Thoracic aorta (tissue), 2 donors: ENCODE results near the gene KRT12. TPM values are rescaled to one million over a fixed set of nuclear protein-coding genes. Genes with fewer than 3 reads are reported as not detected.

Experiments used
- ATAC-seq: fragments of 150-250 bp; one replicate; pipeline ENCODE4 v1.8.0; 2017; ENCODE audit warnings: low read depth; ENCODE audit not compliant: insufficient number of reproducible peaks, low FRiP score
- DNase-seq: peaks from one replicate; pipeline ENCODE4 v3.0.0-alpha.2; 2020; ENCODE audit warnings: low spot score
- H3K27ac ChIP-seq, 2 donors: fragments of 200-600 bp; sonication (generic); 1 replicate in 1 of 2; 2 replicates in 1 of 2; pipeline ENCODE4 v1.5.1; 2016; ENCODE audit warnings: mild to moderate bottlenecking in 2 of 2, moderate library complexity in 2 of 2
- H3K27me3 ChIP-seq: fragments of 200-600 bp; sonication (generic); replicated peaks from 2 replicates; pipeline ENCODE4 v1.6.0; 2016; ENCODE audit warnings: mild to moderate bottlenecking; ENCODE audit not compliant: insufficient read depth
- H3K36me3 ChIP-seq: fragments of 200-600 bp; sonication (generic); one replicate; pipeline ENCODE4 v1.5.1; 2016
- H3K4me1 ChIP-seq, 2 donors: fragments of 200-600 bp; sonication (generic); 1 replicate in 1 of 2; 2 replicates in 1 of 2; pipeline versions ENCODE4 v1.5.1 to v1.6.0; 2016; ENCODE audit warnings: low read depth in 2 of 2, mild to moderate bottlenecking in 1 of 2; ENCODE audit not compliant: control insufficient read depth in 1 of 2
- H3K4me3 ChIP-seq: fragments of 200-600 bp; sonication (generic); 2 replicates; pipeline ENCODE4 v1.5.1; 2016; ENCODE audit warnings: mild to moderate bottlenecking
- H3K9me3 ChIP-seq: fragments of 200-600 bp; sonication (generic); 2 replicates; pipeline ENCODE4 v1.5.1; 2016
- total RNA-seq, 2 donors: library from RNA; depleted of rRNA; stranded (reverse); fragments of >200 nt; gene quantifications; one replicate each; pipeline versions ENCODE4 v1.1.0 to v1.2.3, GENCODE V29; 2016
- TF ChIP-seq, protein P1 (sequence below): fragments of 200-600 bp; sonication (generic); IDR thresholded peaks from one replicate; pipeline ENCODE4 v1.5.1; 2019; ENCODE audit warnings: antibody characterized with exemption

Gene KRT12
- total RNA-seq, 2 donors from 2014 or later = not detected

DNA sequence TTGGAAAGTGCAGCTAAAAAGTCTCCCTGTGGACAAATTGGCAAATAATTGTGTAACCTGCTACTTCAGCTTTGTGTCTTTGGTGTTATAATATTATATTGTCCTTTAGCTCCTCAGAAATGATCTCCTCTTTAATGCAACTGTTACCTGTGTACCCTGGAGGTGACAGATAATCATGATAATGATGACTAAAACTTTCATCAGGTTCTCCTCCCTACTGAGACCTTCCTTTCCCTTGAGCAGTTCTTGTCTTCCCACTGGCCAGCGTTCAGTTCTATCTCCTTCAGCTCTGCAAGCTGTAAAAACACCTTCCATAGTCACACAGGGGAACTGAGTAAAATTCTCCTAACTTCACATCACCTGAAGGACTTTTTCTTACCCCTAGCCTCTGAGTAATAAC is 14.7 kb downstream of the KRT12 start:
- Histone ChIP-seq H3K36me3 (no peaks in the 10 kb centered on the region), H3K4me1 (peaks cover 0 to 5% of the 10 kb centered on the region in 2 donors), H3K9me3 (no peaks in the 10 kb centered on the region), H3K27me3 (no peaks in the 10 kb centered on the region), H3K27ac (no peak overlapping the region), H3K4me3 (no peak overlapping the region)
- DNase-seq (no peak), ATAC-seq (no peak)
- TF ChIP-seq, protein P1, sequence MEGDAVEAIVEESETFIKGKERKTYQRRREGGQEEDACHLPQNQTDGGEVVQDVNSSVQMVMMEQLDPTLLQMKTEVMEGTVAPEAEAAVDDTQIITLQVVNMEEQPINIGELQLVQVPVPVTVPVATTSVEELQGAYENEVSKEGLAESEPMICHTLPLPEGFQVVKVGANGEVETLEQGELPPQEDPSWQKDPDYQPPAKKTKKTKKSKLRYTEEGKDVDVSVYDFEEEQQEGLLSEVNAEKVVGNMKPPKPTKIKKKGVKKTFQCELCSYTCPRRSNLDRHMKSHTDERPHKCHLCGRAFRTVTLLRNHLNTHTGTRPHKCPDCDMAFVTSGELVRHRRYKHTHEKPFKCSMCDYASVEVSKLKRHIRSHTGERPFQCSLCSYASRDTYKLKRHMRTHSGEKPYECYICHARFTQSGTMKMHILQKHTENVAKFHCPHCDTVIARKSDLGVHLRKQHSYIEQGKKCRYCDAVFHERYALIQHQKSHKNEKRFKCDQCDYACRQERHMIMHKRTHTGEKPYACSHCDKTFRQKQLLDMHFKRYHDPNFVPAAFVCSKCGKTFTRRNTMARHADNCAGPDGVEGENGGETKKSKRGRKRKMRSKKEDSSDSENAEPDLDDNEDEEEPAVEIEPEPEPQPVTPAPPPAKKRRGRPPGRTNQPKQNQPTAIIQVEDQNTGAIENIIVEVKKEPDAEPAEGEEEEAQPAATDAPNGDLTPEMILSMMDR = no peak

DNA sequence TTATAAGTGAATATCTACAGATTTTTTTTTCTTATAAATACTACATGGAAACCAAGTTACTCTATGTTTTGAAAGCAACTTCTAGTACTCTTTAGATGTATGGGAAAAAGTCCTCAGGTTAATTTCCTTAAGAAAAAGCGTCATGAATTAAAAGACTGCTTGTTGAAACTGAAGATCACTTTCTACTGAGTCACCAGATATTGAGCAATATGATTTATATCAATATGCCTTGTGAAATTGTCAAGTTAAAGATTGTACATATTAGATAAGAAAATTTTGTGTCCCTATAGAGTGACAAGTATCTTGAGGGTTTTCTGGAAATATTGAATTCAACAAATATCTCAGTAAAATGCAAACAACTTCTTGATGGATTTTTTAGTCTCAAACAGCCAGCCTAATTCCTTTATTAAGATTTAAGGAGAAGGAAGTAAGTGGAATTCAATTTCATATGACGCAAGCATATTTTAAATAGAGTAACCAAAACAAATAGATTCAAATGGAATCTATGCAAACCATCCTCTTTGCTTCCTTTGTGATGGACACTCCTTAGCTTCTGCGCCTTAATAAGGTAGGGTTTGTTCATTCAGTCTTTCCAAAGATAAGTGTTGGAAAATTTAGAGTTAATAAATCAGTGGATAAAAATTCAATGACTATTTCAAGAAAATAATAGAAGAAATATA is 16.6 kb downstream of the KRT12 start:
- H3K4me1 ChIP-seq = peaks cover 0 to 5% of the 10 kb centered on the region in 2 donors
- H3K27ac ChIP-seq = no peak overlapping the region
- no peak for DNase-seq
- no peaks in the 10 kb centered on the region for H3K36me3 ChIP-seq
- H3K4me3 ChIP-seq = no peak overlapping the region
- TF ChIP-seq, protein P1 = no peak
- no peaks in the 10 kb centered on the region for H3K9me3 ChIP-seq
- ATAC-seq = no peak
- H3K27me3 ChIP-seq = no peaks in the 10 kb centered on the region

DNA sequence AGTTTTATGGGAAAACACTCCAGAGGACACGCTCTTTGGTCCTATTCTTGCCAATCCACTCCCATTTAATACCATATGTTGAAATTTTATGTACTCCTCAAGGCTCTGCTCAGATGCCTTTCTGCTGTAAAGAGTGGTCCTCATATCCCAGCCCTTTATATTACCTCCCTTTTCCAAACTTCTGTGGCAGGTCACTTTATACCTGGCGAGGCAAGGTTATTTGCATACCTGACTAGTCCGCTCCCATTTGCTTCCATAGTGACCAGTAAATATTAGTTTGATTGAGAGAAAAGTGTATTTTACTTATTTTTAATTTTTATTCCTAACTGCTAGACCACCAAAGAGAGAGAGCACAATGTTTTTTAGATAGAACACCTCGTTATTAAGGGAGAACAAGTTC is 17.3 kb downstream of the KRT12 start:
- Histone ChIP-seq H3K4me1 (peaks cover 0 to 4% of the 10 kb centered on the region in 2 donors), H3K36me3 (no peaks in the 10 kb centered on the region), H3K27ac (no peak overlapping the region), H3K4me3 (no peak overlapping the region), H3K9me3 (no peaks in the 10 kb centered on the region), H3K27me3 (no peaks in the 10 kb centered on the region)
- DNase-seq = no peak
- no peak for ATAC-seq
- TF ChIP-seq, protein P1 = no peak

DNA sequence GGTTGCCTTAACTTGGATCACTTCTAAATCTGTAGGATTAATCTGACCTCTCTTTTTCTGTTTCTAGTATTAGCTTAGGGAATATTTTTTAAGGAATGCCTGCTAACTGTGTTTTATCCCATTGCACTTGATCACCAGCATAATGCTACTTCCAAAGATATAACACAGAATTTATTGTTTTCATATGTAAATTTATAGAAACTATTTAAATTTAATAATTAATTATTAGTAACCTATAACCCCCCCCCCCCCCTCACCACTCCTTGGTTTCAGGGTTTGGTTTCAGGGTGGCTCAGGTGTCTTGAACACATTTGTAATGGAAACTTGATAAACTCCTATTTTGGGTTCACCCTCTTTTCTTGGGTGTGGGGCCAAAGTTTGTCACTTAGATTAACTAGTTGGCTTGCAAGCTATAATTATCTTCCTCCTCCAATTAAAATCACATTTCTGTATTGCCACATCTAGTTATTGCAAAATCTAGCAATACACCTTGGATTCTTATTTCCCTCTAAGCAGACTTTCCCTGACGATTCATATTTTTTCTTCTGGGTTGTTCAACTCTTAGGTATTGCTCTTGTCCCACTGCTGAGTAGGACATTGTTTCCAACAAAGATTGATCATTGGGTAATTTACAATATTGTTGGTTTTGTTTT is 18.3 kb downstream of the KRT12 start:
- H3K4me3 ChIP-seq = no peak overlapping the region
- ATAC-seq = no peak

DNA sequence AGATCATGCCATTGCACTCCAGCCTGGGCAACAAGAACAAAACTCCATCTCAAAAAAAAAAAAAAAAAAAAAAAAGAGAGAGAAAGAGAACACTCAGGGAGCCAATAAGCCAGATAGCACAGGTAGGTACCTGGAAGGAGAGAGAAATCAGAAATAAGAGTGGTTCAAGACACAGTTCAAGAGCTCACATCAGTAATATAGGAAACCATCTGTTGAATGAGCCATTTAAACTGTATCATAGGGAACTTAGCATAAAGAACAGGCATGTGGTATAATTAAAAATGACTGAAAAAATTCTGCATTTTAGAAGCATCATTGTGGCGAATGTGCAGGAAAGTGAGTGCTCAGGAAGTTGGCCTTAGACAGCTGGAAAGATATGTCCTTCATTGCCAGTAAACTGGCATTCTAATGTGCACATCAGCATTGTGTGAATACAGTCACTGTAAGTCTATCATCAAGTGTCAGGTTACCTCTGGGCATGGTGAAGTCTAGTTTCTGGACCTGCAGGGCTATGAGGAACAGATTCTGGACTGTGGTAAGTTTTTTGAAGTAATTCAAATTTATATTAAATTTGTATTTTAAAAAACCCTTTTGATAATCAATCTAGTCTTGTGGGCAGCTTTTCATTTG is 20.4 kb downstream of the KRT12 start:
- H3K4me1 ChIP-seq = no peaks in the 10 kb centered on the region
- no peak overlapping the region for H3K27ac ChIP-seq
- no peak for DNase-seq
- TF ChIP-seq, protein P1 = no peak
- ATAC-seq = no peak
- H3K36me3 ChIP-seq = no peaks in the 10 kb centered on the region
- H3K4me3 ChIP-seq = no peak overlapping the region
- H3K9me3 ChIP-seq = no peaks in the 10 kb centered on the region
- H3K27me3 ChIP-seq = no peaks in the 10 kb centered on the region

More for the DNA sequence above, 18.3 kb downstream of the KRT12 start:
- TF ChIP-seq, protein P1 = no peak
- Histone ChIP-seq H3K27ac (no peak overlapping the region), H3K27me3 (no peaks in the 10 kb centered on the region), H3K9me3 (no peaks in the 10 kb centered on the region), H3K36me3 (no peaks in the 10 kb centered on the region), H3K4me1 (no peaks in the 10 kb centered on the region)
- DNase-seq = no peak
